SK-N-SH (cell line): ENCODE data around the gene HRH3. TPM values are rescaled to one million over a fixed set of nuclear protein-coding genes. Genes with fewer than 3 reads are reported as not detected.

ENCODE experiments used
- CTCF ChIA-PET: fragments of 300-600, 350-600 bp; formaldehyde crosslinking; extraction: SDS; loops from one replicate; lab custom pipeline; 2021; lab: Yijun Ruan, JAX
- POLR2A ChIA-PET: fragments of 350-600 bp; sonication (Branson Sonifier 250); formaldehyde crosslinking; extraction: SDS; loops from one replicate; lab custom pipeline; 2020; ENCODE audit warnings: antibody characterized with exemption, inconsistent platforms; lab: Yijun Ruan, JAX
- DNase-seq: peaks from one replicate; pipeline ENCODE4 v3.0.0; 2012
- H2AFZ ChIP-seq: fragments of 200-600 bp; sonication (generic); 2 replicates; pipeline ENCODE4 v1.8.1; 2016; ENCODE audit warnings: antibody characterized with exemption, mild to moderate bottlenecking, low read depth
- H3F3A ChIP-seq: fragments of 200-600 bp; sonication (generic); replicated peaks from 2 replicates; pipeline ENCODE3; 2016; ENCODE audit warnings: antibody characterized with exemption, mild to moderate bottlenecking; ENCODE audit not compliant: insufficient read depth
- H3K27ac ChIP-seq, 2 experiments: fragments of 200-500 bp in 1 of 2; fragments of 200-600 bp in 1 of 2; sonication (Bioruptor generic) in 1 of 2; sonication (generic), shearing (Covaris generic) in 1 of 2; 2 replicates each; pipeline versions ENCODE4 v1.5.1 to v1.6.1; 2014 to 2016; ENCODE audit warnings: low read depth in 2 of 2, inconsistent platforms in 1 of 2, low read length in 1 of 2, mild to moderate bottlenecking in 1 of 2, mixed read lengths in 1 of 2
- H3K27me3 ChIP-seq: fragments of 200-600 bp; sonication (generic), shearing (Covaris generic); 2 replicates; pipeline ENCODE4 v1.6.1; 2016; ENCODE audit warnings: mixed run types; ENCODE audit not compliant: insufficient read depth
- H3K36me3 ChIP-seq, 2 experiments: fragments of 200-500 bp in 1 of 2; fragments of 200-600 bp in 1 of 2; sonication (Bioruptor generic) in 1 of 2; sonication (generic) in 1 of 2; replicated peaks in 1 of 2; 2 replicates each; pipeline versions ENCODE3 to v1.5.1; 2014 to 2016; ENCODE audit warnings: low read length in 1 of 2, mild to moderate bottlenecking in 1 of 2; ENCODE audit not compliant: insufficient read depth in 2 of 2, control insufficient read depth in 1 of 2
- H3K4me1 ChIP-seq, 2 experiments: fragments of 200-500 bp in 1 of 2; fragments of 200-600 bp in 1 of 2; sonication (Bioruptor generic) in 1 of 2; sonication (generic), shearing (Covaris generic) in 1 of 2; 2 replicates each; pipeline versions ENCODE4 v1.5.1 to v1.6.1; 2014 to 2016; ENCODE audit warnings: low read depth in 1 of 2, low read length in 1 of 2, mixed run types in 1 of 2; ENCODE audit not compliant: insufficient read depth in 2 of 2, control insufficient read depth in 1 of 2
- H3K4me2 ChIP-seq: fragments of 200-600 bp; sonication (generic), shearing (Covaris generic); 2 replicates; pipeline ENCODE4 v1.6.1; 2017; ENCODE audit warnings: mixed run types
- H3K4me3 ChIP-seq, 2 experiments: fragments of 200-500 bp in 1 of 2; fragments of 200-600 bp in 1 of 2; sonication (Bioruptor generic) in 1 of 2; sonication (generic), shearing (Covaris generic) in 1 of 2; 2 replicates each; pipeline versions ENCODE4 v1.5.1 to v1.8.1; 2014 to 2016; ENCODE audit warnings: low read depth in 2 of 2, inconsistent platforms in 1 of 2, low read length in 1 of 2, mild to moderate bottlenecking in 1 of 2, mixed read lengths in 1 of 2, moderate library complexity in 1 of 2
- H3K79me2 ChIP-seq: fragments of 200-600 bp; sonication (generic); 2 replicates; pipeline ENCODE4 v1.8.1; 2017; ENCODE audit warnings: mild to moderate bottlenecking; ENCODE audit not compliant: insufficient read depth
- H3K9ac ChIP-seq: fragments of 200-600 bp; sonication (generic); 2 replicates; pipeline ENCODE4 v1.6.1; 2017; ENCODE audit warnings: mixed run types
- H3K9me2 ChIP-seq: fragments of 200-600 bp; sonication (generic); 2 replicates; pipeline ENCODE4 v1.6.1; 2017; ENCODE audit warnings: mixed run types
- H3K9me3 ChIP-seq: fragments of 200-600 bp; sonication (generic); 2 replicates; pipeline ENCODE4 v1.6.1; 2017; ENCODE audit warnings: mixed run types, mild to moderate bottlenecking, moderate library complexity
- H4K20me1 ChIP-seq: fragments of 200-600 bp; sonication (generic); 2 replicates; pipeline ENCODE4 v1.6.1; 2017; ENCODE audit warnings: mild to moderate bottlenecking, mixed run types; ENCODE audit not compliant: insufficient read depth
- ELF1 ChIP-seq: IDR thresholded peaks from 2 replicates; pipeline ENCODE4 v1.4.0; 2012
- EZH2phosphoT487 ChIP-seq: fragments of 200-600 bp; sonication (generic); IDR thresholded peaks from 2 replicates; pipeline ENCODE4 v1.6.1; 2017; ENCODE audit warnings: low read depth, mixed run types, mild to moderate bottlenecking, antibody characterized with exemption, moderate library complexity, borderline replicate concordance
- FOSL2 ChIP-seq: IDR thresholded peaks from 2 replicates; pipeline ENCODE4 v1.4.0; 2012; ENCODE audit warnings: low read depth, mild to moderate bottlenecking, moderate library complexity, borderline replicate concordance
- FOXJ3 ChIP-seq: sonication (generic); formaldehyde crosslinking; IDR thresholded peaks from 2 replicates; pipeline ENCODE4 v1.5.1; 2020; ENCODE audit warnings: mild to moderate bottlenecking, missing genetic modification reagents
- FOXM1 ChIP-seq: IDR thresholded peaks from 2 replicates; pipeline ENCODE4 v1.4.0; 2012; ENCODE audit warnings: low read depth, mild to moderate bottlenecking
- GABPA ChIP-seq: IDR thresholded peaks from 2 replicates; pipeline ENCODE4 v1.4.0; 2012; ENCODE audit warnings: low read depth, mild to moderate bottlenecking
- GATA2 ChIP-seq: sonication (generic); formaldehyde crosslinking; IDR thresholded peaks from 2 replicates; pipeline ENCODE4 v1.5.0; 2020; ENCODE audit warnings: mild to moderate bottlenecking, missing genetic modification reagents
- JUND ChIP-seq: IDR thresholded peaks from 2 replicates; pipeline ENCODE4 v1.4.0; 2012
- NFIC ChIP-seq: IDR thresholded peaks from 2 replicates; pipeline ENCODE4 v1.4.0; 2012; ENCODE audit warnings: borderline replicate concordance
- PBX3 ChIP-seq: IDR thresholded peaks from 2 replicates; pipeline ENCODE4; 2012
- RCOR1 ChIP-seq: fragments of 150-350 bp; IDR thresholded peaks from 2 replicates; pipeline ENCODE4 v1.6.1; 2017; ENCODE audit warnings: antibody characterized with exemption, low read length
- RFX5 ChIP-seq: IDR thresholded peaks from 2 replicates; pipeline ENCODE4 v1.6.1; 2012; ENCODE audit warnings: mild to moderate bottlenecking, improper control_type of control experiment, low read length
- RXRA ChIP-seq: IDR thresholded peaks from 2 replicates; pipeline ENCODE4 v1.4.0; 2012; ENCODE audit warnings: low read depth, mild to moderate bottlenecking, borderline replicate concordance
- TAF1 ChIP-seq: IDR thresholded peaks from 2 replicates; pipeline ENCODE4 v1.6.1; 2012; ENCODE audit warnings: low read depth, mild to moderate bottlenecking, low read length, moderate library complexity, borderline replicate concordance
- USF1 ChIP-seq: IDR thresholded peaks from 2 replicates; pipeline ENCODE4 v1.4.0; 2012; ENCODE audit warnings: low read depth, borderline replicate concordance
- USF2 ChIP-seq: fragments of 150-350 bp; IDR thresholded peaks from 2 replicates; pipeline ENCODE4 v1.6.1; 2017; ENCODE audit warnings: antibody characterized with exemption, low read length, low read depth, borderline replicate concordance
- ZBTB33 ChIP-seq: IDR thresholded peaks from 2 replicates; pipeline ENCODE4 v1.4.0; 2012; ENCODE audit warnings: low read depth, borderline replicate concordance
- WGBS: methylation state at CpG from one replicate; pipeline ENCODE4 v1.1.6; 2017; ENCODE audit warnings: low lambda C conversion rate; 5-methylcytosine and 5-hydroxymethylcytosine counted together
- polyA plus RNA-seq, 3 experiments: library from polyadenylated mRNA; depleted of rRNA; stranded (reverse); fragments of >200 nt; gene quantifications; 2 replicates each; pipeline ENCODE4 v1.2.3, GENCODE V29; 2012
- TF ChIP-seq, protein P1 (sequence below): fragments of 150-350 bp; IDR thresholded peaks from 2 replicates; pipeline ENCODE4 v1.6.1; 2016; ENCODE audit warnings: mild to moderate bottlenecking, low read depth, low read length
- TF ChIP-seq, protein P2 (sequence below): IDR thresholded peaks from 2 replicates; pipeline ENCODE4 v1.6.1; 2012; ENCODE audit warnings: mild to moderate bottlenecking, low read depth, low read length, moderate library complexity

HRH3 gene
- polyA plus RNA-seq, 1 of the 3 experiments (the other 2 are of a cell fraction): 0.02 TPM

DNA sequence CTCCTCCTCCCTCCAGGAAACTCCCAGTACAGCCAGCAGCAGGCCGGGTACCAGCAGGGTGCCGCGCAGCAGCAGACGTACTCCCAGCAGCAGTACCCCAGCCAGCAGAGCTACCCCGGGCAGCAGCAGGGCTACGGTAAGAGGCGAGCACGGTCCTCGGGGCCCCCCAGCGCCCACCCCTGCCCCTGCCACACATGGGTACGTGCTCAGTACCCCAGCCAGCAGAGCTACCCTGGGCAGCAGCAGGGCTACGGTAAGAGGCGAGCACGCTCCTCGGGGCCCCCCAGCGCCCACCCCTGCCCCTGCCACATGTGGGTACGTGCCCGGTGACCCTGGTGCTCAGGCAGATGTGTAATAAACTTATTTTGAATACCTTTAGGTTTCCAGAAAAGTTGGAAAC is 47.4 kb downstream of the HRH3 start:
- Histone ChIP-seq H2AFZ (no peak overlapping the region), H3K27ac (no peak overlapping the region), H3K4me3 (no peak overlapping the region), H3K9ac (no peak overlapping the region), H3K9me2 (no peaks in the 10 kb centered on the region), H3K79me2 (no peaks in the 10 kb centered on the region), H3K4me1 (peaks cover 0 to 11% of the 10 kb centered on the region in 2 experiments; a peak in 1 of 4 replicates), H3K4me2 (no peak overlapping the region), H3K27me3 (no peaks in the 10 kb centered on the region), H3K9me3 (no peaks in the 10 kb centered on the region), H3K36me3 (peaks cover 9 to 22% of the 10 kb centered on the region in 2 experiments), H3F3A (no peaks in the 10 kb centered on the region), H4K20me1 (no peaks in the 10 kb centered on the region)
- TF ChIP-seq GABPA: no peak
- no peak for TF ChIP-seq GATA2
- no peak for TF ChIP-seq RXRA
- TF ChIP-seq EZH2phosphoT487: no peak
- no peak for TF ChIP-seq NFIC
- no peak for TF ChIP-seq PBX3
- TF ChIP-seq FOXJ3 (CRISPR knock-in tag): no peak
- TF ChIP-seq FOXM1: no peak
- no peak for TF ChIP-seq TAF1
- ChIA-PET POLR2A (interaction anchor here (0.6 kb wide), 1 partner anchor 25 kb away, joined by 3 read pairs; no protein-coding TSS in a partner anchor), CTCF (interaction anchor here (1.0 kb wide), 1 partner anchor 16 kb away, joined by 5 read pairs; no protein-coding TSS in a partner anchor)
- DNase-seq: no peak
- 95% methylated on average over 15 of the region's 18 CpGs for WGBS

DNA sequence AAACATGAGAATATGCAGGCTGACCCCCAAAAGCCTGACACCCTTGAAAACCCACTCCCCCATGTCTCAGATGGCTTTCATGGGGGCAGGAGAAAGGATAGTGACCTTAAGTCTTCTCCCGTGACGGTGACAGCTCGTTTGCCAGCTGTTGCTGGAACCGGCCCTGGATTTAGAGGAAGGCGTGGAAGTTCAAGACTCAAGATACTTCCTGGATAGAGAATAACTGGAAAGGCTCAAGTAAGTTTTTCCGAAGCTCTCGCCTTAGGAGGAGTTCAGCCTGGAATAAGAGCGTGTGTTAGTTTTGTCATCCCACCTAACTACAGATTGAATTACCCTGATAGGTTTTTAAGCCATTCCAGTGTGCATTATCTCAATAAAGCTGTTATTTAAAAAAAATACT is 48.8 kb downstream of the HRH3 start:
- Histone ChIP-seq H4K20me1 (no peaks in the 10 kb centered on the region), H3K79me2 (no peaks in the 10 kb centered on the region), H2AFZ (no peak overlapping the region), H3K9ac (no peak overlapping the region), H3K4me3 (no peak overlapping the region), H3K36me3 (peaks cover 9 to 27% of the 10 kb centered on the region in 2 experiments), H3K27me3 (no peaks in the 10 kb centered on the region), H3K9me2 (no peaks in the 10 kb centered on the region), H3K4me1 (no peaks in the 10 kb centered on the region), H3F3A (no peaks in the 10 kb centered on the region), H3K4me2 (no peak overlapping the region), H3K9me3 (no peaks in the 10 kb centered on the region), H3K27ac (no peak overlapping the region)
- no peak for DNase-seq
- ChIA-PET POLR2A (no interaction called here), CTCF (interaction anchor here (1.4 kb wide), 1 partner anchor 15 kb away, joined by 3 read pairs; no protein-coding TSS in a partner anchor)
- 94% methylated on average over 8 of the region's 8 CpGs for WGBS
- TF ChIP-seq RFX5 (no peak), USF2 (no peak), FOSL2 (no peak), JUND (no peak), USF1 (no peak), ZBTB33 (no peak), FOXJ3 (CRISPR knock-in tag) (no peak), ELF1 (no peak), RCOR1 (no peak)
- TF ChIP-seq, protein P1, sequence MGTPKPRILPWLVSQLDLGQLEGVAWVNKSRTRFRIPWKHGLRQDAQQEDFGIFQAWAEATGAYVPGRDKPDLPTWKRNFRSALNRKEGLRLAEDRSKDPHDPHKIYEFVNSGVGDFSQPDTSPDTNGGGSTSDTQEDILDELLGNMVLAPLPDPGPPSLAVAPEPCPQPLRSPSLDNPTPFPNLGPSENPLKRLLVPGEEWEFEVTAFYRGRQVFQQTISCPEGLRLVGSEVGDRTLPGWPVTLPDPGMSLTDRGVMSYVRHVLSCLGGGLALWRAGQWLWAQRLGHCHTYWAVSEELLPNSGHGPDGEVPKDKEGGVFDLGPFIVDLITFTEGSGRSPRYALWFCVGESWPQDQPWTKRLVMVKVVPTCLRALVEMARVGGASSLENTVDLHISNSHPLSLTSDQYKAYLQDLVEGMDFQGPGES: no peak
- TF ChIP-seq, protein P2, sequence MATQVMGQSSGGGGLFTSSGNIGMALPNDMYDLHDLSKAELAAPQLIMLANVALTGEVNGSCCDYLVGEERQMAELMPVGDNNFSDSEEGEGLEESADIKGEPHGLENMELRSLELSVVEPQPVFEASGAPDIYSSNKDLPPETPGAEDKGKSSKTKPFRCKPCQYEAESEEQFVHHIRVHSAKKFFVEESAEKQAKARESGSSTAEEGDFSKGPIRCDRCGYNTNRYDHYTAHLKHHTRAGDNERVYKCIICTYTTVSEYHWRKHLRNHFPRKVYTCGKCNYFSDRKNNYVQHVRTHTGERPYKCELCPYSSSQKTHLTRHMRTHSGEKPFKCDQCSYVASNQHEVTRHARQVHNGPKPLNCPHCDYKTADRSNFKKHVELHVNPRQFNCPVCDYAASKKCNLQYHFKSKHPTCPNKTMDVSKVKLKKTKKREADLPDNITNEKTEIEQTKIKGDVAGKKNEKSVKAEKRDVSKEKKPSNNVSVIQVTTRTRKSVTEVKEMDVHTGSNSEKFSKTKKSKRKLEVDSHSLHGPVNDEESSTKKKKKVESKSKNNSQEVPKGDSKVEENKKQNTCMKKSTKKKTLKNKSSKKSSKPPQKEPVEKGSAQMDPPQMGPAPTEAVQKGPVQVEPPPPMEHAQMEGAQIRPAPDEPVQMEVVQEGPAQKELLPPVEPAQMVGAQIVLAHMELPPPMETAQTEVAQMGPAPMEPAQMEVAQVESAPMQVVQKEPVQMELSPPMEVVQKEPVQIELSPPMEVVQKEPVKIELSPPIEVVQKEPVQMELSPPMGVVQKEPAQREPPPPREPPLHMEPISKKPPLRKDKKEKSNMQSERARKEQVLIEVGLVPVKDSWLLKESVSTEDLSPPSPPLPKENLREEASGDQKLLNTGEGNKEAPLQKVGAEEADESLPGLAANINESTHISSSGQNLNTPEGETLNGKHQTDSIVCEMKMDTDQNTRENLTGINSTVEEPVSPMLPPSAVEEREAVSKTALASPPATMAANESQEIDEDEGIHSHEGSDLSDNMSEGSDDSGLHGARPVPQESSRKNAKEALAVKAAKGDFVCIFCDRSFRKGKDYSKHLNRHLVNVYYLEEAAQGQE: no peak
